HG02610 (cell line): ENCODE results near the gene TMEM119.
A peak's percentile ranks its signal among the peaks of the same experiment; 100 is the strongest.
"Not testable (repeated sequence)": the region's sequence is repeated elsewhere in the genome, so short reads cannot be mapped to it uniquely, and the experiment has no call there.

Source experiments
- ATAC-seq: cut with Tn5 transposase; IDR thresholded peaks from one replicate; pipeline ENCODE4 v1.9.1; 2021; ENCODE audit warnings: mild to moderate bottlenecking, moderate library complexity; ENCODE audit not compliant: unreplicated experiment

TMEM119 gene

DNA sequence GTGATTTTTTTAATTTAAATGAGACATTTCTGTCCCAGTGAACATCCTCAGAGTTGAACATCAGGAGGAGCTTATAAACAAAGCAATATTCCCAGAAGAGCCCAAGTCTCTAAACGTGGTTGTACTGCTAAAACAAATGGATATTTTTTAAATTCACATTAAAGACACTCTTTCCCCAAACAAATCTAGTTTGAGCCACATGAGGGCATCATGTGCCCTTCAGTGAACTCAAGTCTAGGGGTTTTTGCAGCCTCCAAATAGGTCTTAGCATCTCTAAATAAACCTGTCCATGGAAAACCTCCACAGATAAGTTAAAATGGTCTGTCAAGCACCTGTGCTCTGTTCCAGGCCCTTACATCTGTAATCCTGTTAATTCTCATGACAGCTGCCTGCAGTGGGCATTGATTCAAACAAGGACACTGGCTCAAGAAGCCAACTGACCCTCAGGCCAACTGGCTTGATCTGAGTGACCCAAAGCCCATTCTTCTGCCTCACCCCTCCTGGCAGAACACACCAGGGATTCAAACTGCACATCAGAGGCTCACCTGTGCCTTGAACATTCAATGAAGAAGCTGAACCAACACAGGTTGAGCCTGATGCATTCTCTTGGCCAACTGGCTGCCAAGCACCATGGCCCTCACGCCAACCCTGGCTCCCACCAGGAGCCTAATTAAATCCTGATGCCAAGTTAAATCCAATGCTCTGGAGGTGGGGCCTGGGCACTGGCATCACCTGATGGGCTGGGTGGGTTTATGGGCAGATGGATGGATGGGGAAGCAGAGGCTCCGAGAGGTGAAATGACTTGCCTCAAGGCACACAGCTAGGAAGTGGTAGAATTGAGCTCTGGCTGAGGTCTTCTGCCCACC, 26.9 kb downstream of the TMEM119 start:
- ATAC-seq: no peak

DNA sequence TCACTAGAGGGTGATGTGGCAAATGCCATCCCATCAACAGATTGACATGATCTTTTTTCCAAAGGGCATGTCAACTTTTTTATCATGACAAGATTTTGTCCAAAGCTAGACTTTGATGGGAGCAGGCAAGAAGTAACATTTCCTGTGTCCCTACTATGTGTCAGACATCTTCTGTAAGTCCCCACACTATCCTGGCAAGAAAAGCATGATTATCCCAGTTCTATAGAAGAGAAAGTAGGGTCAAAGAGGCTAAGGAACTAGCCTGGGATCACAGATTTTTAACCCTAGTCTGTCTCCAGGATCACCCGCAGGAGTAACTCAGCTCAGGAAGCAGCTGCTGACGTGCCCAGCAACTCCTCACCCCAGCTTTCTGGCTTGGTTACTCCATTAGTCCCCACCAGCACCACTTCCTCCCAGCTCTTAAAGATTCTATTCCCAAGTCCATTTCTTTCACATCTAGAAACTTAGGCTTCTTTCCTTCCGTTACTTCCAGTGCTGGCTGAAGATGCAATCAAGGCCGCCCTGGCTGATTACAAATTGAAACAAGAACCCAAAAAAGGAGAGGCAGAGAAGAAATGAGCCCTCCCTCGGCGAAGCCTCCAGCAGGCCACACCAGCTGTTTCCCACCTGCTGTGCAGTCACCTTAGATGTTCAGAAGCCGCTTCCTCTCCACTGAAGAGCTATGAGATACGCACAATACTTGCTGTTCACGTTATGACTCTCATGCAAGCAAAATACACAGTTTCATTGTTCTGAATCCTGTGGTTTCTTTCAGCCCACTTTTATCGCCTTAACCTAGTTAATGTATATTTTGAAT, 29.3 kb downstream of the TMEM119 start:
- ATAC-seq: peak; percentile 64

DNA sequence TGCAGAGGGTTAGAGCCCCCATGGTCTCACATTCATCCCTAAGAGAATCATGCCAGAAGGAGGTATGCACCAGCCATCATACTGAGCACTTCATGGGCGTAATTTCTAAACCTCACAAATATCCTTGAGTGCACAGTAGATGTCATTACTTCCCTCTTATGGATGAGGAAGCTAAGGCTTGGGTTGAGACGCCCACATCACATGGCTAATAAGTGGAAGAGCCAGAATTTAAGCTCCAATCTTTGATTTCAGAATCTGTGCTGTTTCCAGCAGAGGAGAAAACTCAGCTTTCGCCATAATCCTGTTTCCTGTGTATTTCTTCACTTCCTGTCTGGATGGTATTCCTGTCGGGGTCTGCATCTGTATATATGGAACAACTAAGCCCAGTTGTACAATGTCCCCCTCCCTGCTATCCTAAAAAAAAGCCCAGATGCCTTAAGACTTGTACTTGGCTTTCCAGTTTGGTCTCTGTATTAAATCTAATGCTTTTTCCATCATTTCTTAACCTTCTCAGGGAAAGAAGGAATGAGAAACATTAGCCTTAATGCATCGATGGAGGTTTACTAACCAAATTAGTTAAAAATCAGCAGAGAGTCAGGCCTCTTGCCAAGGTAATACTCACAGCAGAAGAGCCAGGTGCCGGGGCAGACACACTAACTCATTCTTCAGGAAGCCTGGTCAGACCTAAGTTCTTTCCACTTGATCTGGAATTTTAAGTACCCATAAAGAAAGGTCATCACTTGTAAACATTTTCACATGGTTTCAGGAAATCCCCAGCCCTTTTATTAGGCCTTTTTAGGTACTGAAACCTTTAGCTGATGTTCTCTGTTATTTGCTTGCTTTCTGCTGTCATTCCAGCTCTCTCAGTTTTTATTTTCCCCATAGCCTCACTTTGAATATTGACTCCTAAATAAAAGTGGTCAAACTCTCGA, 30.2 kb downstream of the TMEM119 start:
- ATAC-seq: no peak

DNA sequence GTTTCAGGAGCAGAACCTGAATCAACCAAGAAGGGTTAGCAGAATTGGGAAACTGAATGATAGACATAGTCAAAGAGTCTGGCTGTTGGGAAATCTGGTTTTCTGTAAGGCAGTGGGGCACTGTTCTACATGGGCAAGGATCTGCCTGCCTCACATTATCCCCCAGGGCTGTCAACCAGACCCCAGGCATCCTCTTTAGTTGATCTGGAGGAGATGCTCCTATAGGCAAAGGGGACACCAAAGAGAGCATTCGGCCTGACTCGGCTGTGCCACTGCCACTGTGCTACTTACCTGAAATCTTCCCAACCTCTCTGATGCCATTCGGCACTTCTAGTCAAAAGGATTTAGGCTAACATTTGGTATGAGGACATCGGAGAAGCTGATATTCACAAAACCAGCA, 31.4 kb downstream of the TMEM119 start:
- ATAC-seq: no peak

DNA sequence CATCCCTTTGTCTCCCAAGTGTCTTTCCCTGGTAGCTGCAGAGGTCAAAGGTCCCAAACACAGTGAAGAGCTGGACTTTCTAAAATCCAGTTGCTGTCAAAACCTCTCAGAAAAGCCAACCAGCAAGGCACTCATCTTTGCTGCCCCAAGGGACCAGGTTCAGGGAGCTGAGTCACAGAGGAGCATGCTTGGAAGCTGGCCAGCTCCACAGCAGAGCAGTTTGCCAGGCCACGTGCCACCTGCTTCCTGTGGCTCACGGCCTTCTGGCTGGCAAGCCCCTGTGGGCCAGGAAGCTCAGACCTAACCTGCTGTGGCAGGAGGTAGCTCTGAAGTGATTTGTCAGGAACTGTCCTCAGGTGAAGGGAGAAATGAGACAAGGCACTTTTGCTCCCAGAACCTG, 31.9 kb downstream of the TMEM119 start:
- ATAC-seq: no peak

DNA sequence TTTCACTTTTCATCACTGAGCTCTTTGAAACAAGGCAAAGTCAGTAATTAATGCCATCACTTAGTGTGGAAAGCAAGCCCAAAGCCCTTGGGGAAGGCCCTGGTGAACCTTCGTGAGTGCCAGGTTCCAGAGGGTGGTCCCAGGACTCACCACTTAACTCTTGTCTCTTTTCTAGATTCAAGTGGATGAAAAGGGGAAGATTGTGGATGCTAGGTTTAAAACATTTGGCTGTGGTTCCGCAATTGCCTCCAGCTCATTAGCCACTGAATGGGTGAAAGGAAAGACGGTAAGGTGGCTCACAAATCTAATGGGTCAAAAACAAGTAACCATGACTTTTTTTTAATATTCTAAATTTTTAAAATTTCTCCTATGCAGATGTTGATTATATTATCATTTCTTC, 32.7 kb downstream of the TMEM119 start:
- ATAC-seq: no peak

DNA sequence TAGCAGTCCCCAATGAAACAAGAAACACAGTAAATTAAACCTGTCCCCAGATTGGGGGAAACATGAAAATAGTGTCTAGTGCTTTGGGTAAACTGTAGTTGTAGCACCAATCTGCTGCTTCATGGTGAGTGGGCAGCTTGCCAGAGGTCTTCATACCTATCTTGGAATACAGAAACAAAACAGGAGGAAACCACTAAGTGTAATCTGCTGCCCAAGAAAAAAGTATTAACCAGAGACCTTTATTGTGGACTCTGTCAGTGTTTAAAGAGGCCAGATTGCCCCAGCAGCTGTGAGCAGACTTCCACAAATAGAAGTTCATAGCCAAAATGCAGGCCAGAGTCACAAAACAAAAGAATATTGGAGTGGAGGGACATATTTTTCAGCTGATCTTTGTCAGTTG, 33.2 kb downstream of the TMEM119 start:
- ATAC-seq: no peak

DNA sequence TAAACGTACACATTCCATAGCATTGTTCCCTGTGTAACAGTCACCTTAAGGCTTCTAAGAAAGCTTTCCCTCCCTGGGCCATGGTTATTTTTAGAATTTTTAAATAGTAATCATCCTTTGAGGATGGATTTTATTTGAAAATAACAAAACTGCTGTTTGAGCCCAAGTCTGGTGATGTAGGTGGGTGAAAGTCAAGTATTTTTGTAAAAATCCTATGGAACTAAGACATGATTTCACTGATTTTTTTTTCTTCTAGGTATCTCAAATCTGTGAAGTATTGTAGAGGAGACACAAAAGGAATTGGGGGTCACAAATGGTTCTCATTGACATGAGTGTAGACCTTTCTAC, 34.1 kb downstream of the TMEM119 start:
- ATAC-seq: no peak

DNA sequence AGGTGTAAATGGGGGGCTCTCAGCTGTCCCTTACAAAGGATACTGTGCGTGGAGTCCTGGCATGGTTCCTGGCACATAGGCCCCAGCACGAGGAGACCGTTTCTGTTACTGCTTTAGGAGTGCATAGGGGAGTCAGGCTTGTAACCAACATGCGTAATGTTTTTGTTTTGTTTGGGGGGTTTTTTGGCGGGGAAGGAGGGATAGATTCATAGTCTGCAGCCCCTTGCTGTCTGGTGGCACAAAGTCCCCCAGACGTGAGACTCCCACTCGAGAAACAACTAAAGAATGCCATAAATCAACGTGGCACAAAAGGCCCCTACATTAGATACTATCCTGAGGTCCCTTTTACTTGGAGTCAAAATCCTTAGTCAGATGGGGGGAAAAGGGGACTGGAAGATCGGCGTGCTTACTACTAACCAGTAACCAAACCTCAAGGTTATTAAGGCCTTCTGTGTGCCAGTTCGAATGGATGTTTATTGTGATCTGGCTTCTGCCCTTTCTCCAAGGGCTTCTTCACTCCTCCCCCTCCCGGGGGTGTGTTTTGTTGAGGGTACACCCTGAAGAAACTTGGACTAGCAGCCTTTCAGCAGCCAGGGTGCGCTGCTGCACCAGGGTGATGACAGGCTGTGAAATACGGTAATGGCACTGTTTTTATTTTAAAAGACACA, 34.6 kb downstream of the TMEM119 start:
- peak; percentile 29 for ATAC-seq

DNA sequence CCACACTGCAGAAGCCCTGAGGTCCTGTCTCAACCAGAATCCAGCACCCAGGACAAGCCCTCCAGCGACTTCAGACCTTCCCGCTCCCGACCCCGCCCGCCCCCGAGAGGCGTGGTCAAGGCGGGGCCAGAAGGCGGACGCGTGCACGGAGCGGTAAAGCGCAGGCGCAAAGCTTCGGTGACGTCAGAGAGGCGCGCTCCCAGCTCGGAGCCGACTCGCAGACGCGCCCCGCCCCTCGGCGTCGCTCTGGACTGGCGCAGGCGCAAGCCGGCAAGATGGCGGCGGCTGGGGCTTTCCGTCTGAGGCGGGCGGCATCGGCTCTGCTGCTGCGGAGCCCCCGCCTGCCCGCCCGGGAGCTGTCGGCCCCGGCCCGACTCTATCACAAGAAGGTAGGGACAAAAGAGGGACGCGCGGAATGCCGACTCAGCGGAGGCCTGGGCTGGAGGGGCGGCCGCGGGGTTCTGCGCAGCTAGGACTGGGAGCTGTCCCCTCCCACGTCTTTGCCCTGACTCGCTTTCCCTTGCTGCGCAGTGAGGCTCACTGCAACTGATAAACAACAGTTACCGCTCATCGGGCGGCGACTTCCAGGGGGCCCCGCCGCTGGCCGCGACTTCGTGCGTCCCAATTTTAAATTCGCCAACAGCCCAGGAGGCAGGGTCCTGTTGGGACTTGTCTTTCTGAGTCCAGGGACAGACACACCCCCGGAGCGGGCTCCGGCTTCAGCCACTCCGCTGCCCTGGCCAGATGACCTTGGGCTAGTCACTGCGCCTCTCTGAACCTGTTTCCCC, 35.3 kb downstream of the TMEM119 start, which contains the start of gene ISCU:
Gene ISCU, plus strand, starts transcription at position 249 of the 788 bp plus-strand sequence. Its CDS starts 27 bp downstream, at position 276.
- ATAC-seq: peak; percentile 53

DNA sequence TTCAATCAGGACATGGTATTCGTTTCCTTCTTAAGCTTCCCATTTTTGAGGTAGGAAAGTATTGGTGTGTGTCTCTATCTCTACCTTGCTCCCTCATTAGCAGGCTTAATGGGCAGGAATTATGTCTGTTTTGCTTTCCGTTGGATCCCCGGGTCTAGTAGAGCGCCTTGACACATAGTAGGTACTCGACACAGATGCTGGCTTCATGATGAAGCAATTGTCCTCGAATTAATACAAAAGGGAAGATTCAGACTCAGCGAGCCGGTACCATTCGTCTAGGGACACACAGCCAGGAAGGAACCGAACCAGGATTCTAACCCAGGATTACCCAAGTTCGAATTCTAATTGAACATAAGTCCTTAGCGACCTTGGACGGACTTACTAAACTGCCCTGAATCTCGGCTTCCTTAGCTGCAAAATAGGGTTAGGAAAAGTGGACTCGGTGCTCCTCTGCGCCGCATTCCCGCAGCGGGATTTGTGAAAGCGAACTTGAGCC, 36.0 kb downstream of the TMEM119 start:
- ATAC-seq: no peak

DNA sequence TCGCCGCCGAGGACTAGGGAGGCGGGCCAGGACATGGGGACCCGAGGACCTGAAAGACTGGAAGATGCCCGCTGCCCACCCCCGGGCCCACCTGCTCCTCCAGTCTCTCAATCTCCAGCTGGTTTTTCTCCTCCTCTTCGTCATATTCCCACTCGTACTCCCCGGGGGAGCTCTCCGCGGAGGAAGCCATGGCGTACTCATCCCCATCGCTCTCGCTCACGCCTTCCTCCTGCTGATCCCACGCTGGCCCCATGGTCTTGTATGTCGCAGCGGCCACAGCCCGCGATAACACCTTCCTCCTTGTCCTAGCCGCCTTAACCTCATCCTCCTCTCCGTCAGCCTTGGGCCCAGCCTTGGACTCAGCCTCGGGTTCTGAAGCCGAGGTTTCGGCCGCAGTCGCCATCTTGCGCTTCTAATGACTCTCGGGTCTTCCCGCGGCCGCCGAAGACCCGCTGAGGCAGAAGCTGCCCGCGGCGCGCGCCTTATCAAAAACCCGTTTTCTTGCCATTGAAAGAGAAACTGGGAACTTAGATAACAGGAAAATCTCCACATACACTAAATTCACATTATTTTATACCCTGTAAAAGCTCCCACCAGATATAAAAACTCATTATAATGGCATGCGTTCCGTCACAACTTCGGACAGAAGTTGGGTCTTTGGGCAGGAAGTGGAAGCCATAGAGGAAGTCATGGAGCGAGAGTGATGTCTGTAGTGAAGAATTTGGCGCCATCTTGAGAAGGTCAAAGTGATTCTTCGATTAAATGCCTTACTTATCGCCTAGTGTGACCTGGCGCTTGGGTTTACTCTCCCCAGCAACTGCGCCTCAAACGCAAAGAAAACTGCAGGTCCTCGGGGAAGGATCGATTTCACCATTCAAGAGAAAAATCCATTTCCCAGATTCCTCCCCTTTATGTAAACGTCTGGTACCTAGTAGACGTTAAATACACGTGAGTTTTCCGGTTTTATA, 36.8 kb downstream of the TMEM119 start, which contains the start of gene SART3:
Gene SART3, minus strand, starts transcription at position 422 of the 968 bp plus-strand sequence. Its CDS starts 19 bp downstream, at position 403.
- ATAC-seq: peak; percentile 42

DNA sequence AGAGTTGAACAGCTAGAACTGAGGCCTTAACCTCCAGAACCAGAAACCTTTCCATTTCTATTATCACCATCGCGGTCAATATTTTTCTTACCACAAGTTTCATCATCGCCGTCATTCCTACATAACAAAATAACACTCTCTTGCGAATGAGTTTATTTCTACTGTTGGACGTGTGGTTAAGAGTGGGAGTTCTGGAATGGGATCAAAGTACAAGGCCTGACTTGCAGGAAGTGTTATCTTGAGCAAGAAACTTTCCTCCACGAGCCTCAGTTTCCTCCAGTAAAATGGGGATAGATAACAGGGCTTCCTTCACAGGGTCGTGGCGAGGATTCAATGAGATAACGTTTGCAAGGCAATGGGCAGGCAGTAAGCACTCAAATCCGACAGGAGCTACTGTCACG, 37.6 kb downstream of the TMEM119 start:
- no peak for ATAC-seq

DNA sequence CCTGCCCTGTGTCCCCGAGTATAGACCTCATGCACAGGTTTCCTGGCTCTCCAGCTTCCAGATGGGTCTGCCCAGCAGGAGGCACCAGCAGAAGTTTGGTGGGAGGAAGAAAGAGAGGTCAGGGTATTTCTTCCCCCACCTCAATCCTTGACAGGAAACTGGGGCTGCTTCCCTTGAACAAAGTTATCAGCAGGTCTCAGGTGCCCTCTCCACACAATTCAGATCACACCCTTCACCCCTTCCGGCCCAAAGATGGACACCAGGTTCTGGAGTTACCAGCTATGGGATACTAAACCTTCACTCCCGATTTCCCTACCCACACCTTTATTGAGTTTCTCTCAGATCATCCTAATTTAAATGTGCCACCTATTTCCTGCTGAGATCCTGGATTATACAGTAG, 38.1 kb downstream of the TMEM119 start:
- no peak for ATAC-seq

DNA sequence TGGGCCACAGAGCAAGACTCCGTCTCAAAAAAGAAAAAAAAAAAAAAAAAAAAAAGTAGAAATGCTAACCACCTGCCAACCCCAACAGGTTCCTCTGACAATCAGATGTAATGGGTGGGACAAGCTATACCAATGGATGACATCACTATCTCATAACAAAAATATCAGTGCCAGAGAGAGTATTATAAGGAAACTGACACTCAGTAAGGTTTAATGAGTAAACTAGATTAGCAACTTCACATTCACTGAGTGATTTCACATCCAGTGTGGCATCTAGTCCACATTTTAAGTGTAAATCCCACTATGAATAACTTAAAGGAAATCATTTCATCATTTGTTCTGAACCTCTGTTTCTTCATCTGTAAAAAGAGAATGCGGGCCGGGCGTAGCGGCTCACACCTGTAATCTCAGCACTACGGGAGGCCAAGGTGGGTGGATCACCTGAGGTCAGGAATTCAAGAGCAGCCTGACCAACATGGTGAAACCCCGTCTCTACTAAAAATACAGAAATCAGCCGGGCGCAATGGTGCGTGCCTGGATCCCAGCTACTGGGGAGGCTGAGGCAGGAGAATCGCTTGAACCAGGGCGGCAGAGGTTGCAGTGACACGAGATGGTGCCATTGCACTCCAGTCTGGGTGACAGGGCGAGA, 38.8 kb downstream of the TMEM119 start:
- no peak for ATAC-seq

DNA sequence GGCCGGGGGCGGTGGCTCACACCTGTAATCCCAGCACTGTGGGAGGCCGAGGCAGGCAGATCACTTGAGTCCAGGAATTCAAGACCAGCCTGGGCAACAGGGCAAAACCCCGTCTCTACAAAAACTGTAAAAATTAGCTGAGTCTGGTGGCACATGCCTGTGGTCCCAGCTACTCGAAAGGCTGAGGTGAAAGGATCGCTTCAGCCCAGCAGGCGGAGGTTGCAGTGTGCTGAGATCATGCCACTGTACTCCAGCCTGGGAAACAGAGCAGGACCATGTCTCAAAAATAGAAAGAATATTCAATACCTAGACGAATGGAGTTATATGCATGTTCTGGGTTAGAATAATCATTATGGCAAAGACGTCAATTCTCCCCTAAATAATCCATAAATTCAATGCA, 42.5 kb downstream of the TMEM119 start:
- not testable (repeated sequence) for ATAC-seq

DNA sequence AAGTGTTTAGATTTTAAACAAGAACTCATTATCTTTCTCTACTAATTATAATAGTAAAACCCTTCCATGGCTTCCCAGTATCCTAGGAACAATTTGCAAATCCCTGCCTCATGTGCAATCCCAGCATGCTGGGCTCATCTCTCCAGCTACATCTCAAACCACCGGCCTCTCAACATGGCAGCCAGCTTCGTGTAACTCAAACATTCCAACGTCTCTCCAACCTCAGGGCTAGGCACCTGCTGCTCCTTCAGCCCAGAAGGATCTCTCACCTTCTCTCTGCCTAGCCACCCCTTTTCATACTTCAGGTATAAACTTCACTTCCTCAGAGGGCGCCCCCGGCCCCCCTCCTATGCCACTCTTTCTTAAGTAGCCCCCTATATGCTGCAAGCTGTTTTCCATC, 44.1 kb downstream of the TMEM119 start:
- ATAC-seq: no peak

DNA sequence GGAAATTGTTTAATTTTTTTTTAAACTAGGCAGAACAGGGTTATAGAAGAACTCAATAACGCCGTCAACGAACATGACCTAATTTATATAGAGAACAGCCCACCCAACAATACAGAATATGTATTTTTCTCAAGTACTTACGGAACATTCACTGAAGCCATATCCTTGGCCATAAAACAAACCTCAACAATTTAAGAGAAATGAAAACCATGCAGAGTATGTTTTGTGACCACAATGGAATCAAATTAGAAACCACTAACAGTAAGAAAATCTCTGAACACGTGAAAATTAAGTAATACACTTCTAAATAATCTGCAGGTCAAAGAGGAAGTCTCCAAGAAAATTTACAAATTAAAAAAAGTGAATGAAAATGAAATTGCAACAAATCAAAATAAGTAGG, 46.3 kb downstream of the TMEM119 start:
- no peak for ATAC-seq
